ENCODE measurements around the gene ERCC1. TPM values are rescaled to one million over a fixed set of nuclear protein-coding genes. Genes with fewer than 3 reads are reported as not detected.
A peak's percentile ranks its signal among the peaks of the same experiment; 100 is the strongest.

ERCC1 gene
- polyA plus RNA-seq, 2 of the 4 experiments (the other 2 are of a cell fraction): 81.7 to 93.0 TPM

DNA sequence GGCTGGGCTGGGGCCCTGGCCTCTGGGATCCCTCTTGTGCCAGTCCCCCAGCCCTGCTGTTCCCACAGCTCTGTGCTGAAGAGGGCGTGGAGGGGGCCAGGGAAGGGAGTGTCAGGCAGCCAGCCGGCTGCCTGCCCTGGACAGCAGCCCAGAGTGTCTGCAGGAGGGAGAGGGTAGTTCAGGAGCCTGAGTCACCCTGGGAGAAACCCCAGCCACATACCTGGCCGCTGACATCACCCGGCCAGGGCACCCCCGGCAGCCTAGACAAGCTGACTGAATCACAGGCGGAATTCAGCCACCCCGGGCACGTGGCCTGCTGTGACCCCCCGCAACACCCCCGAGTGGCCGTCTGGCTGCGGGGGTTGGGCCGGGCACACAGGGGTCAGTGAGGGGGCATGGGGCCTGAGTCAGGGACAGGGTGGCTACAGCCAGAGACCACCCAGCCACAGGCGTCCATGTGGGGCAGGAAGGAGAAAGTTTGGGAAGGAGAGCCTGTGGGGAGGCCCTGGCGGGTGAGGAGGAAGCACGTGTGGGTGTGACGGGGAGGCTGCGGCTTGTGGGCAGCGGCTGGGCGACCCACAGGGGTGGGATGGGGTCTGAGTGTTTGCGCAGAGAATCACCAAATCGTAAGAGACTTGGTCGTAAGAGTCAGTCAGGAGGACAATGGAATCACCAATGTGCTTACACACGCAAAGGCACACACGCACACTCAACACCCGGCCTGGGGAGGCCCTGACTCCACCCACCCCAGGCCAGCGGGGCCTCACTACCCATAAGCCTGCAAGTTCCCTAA lies 32.2 kb upstream of the ERCC1 start:
- FAIRE-seq: peak; percentile 86
- CTCF ChIA-PET: interaction anchor here (1.0 to 33.4 kb wide), 6 partner anchors 11 to 186 kb away, joined by 4 to 1883 read pairs (median 50); partner anchors contain the start of genes ERCC1 and FOSB
- TF ChIP-seq, protein P1, sequence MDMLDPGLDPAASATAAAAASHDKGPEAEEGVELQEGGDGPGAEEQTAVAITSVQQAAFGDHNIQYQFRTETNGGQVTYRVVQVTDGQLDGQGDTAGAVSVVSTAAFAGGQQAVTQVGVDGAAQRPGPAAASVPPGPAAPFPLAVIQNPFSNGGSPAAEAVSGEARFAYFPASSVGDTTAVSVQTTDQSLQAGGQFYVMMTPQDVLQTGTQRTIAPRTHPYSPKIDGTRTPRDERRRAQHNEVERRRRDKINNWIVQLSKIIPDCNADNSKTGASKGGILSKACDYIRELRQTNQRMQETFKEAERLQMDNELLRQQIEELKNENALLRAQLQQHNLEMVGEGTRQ (IDR thresholded peaks at IDR 0.05): peak; percentile 94
- TF ChIP-seq MAZ (IDR thresholded peaks at IDR 0.05; ENCODE audit: borderline replicate concordance, low read depth, low read length) (peak; percentile 41; the same call in 1 of the 2 replicates), HOXB5 (CRISPR knock-in tag; IDR thresholded peaks at IDR 0.05) (peak; percentile 72; the same call in 1 of the 2 replicates), KDM5A (IDR thresholded peaks at IDR 0.05) (no peak), FOSB (CRISPR knock-in tag; IDR thresholded peaks at IDR 0.05) (no peak), RAD21 (conservative IDR thresholded peaks at IDR 0.05 in 1 of 2, IDR thresholded peaks at IDR 0.05 in 1 of 2) (peak; percentile 6 to 27; a peak in 1 of 5 replicates), CBX2 (IDR thresholded peaks at IDR 0.05; ENCODE audit: borderline replicate concordance, low read depth) (no peak), RARB (CRISPR knock-in tag; IDR thresholded peaks at IDR 0.05) (peak; percentile 99), HOXB13 (CRISPR knock-in tag; IDR thresholded peaks at IDR 0.05; ENCODE audit: low read depth) (no peak; the same call in 1 of the 2 replicates), HEYL (CRISPR knock-in tag; IDR thresholded peaks at IDR 0.05) (peak; percentile 93), ZC3H11A (IDR thresholded peaks at IDR 0.05) (no peak), ZSCAN20 (CRISPR knock-in tag; IDR thresholded peaks at IDR 0.05) (no peak; the same call in 1 of the 2 replicates), RNF2 (IDR thresholded peaks at IDR 0.05; ENCODE audit: borderline replicate concordance, low read depth) (no peak), CEBPB (IDR thresholded peaks at IDR 0.05) (peak in 1 of 2 experiments; percentile 71; a peak in 1 of 4 replicates), HOXA7 (CRISPR knock-in tag; IDR thresholded peaks at IDR 0.05) (no peak), MYC (IDR thresholded peaks at IDR 0.05; ENCODE audit: borderline replicate concordance, low read length) (peak; percentile 95), PHF8 (IDR thresholded peaks at IDR 0.05; ENCODE audit: borderline replicate concordance, low read depth) (no peak), JUNB (IDR thresholded peaks at IDR 0.05) (peak; percentile 99), MAFK (IDR thresholded peaks at IDR 0.05; ENCODE audit: partially characterized antibody) (peak; percentile 74), RFX5 (IDR thresholded peaks at IDR 0.05) (peak; percentile 17; the same call in 1 of the 2 replicates), SMC3 (IDR thresholded peaks at IDR 0.05) (peak; percentile 33; the same call in 2 of the 3 replicates), GATA3 (IDR thresholded peaks at IDR 0.05; ENCODE audit: borderline replicate concordance) (peak; percentile 99)
- TF ChIP-seq, protein P2, sequence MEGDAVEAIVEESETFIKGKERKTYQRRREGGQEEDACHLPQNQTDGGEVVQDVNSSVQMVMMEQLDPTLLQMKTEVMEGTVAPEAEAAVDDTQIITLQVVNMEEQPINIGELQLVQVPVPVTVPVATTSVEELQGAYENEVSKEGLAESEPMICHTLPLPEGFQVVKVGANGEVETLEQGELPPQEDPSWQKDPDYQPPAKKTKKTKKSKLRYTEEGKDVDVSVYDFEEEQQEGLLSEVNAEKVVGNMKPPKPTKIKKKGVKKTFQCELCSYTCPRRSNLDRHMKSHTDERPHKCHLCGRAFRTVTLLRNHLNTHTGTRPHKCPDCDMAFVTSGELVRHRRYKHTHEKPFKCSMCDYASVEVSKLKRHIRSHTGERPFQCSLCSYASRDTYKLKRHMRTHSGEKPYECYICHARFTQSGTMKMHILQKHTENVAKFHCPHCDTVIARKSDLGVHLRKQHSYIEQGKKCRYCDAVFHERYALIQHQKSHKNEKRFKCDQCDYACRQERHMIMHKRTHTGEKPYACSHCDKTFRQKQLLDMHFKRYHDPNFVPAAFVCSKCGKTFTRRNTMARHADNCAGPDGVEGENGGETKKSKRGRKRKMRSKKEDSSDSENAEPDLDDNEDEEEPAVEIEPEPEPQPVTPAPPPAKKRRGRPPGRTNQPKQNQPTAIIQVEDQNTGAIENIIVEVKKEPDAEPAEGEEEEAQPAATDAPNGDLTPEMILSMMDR (IDR thresholded peaks at IDR 0.05): no peak
- TF ChIP-seq, protein P3, sequence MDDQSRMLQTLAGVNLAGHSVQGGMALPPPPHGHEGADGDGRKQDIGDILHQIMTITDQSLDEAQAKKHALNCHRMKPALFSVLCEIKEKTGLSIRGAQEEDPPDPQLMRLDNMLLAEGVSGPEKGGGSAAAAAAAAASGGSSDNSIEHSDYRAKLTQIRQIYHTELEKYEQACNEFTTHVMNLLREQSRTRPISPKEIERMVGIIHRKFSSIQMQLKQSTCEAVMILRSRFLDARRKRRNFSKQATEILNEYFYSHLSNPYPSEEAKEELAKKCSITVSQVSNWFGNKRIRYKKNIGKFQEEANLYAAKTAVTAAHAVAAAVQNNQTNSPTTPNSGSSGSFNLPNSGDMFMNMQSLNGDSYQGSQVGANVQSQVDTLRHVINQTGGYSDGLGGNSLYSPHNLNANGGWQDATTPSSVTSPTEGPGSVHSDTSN (IDR thresholded peaks at IDR 0.05): peak; percentile 94
- TF ChIP-seq, protein P4, sequence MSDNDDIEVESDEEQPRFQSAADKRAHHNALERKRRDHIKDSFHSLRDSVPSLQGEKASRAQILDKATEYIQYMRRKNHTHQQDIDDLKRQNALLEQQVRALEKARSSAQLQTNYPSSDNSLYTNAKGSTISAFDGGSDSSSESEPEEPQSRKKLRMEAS (IDR thresholded peaks at IDR 0.05): peak; percentile 99
- TF ChIP-seq, protein P5, sequence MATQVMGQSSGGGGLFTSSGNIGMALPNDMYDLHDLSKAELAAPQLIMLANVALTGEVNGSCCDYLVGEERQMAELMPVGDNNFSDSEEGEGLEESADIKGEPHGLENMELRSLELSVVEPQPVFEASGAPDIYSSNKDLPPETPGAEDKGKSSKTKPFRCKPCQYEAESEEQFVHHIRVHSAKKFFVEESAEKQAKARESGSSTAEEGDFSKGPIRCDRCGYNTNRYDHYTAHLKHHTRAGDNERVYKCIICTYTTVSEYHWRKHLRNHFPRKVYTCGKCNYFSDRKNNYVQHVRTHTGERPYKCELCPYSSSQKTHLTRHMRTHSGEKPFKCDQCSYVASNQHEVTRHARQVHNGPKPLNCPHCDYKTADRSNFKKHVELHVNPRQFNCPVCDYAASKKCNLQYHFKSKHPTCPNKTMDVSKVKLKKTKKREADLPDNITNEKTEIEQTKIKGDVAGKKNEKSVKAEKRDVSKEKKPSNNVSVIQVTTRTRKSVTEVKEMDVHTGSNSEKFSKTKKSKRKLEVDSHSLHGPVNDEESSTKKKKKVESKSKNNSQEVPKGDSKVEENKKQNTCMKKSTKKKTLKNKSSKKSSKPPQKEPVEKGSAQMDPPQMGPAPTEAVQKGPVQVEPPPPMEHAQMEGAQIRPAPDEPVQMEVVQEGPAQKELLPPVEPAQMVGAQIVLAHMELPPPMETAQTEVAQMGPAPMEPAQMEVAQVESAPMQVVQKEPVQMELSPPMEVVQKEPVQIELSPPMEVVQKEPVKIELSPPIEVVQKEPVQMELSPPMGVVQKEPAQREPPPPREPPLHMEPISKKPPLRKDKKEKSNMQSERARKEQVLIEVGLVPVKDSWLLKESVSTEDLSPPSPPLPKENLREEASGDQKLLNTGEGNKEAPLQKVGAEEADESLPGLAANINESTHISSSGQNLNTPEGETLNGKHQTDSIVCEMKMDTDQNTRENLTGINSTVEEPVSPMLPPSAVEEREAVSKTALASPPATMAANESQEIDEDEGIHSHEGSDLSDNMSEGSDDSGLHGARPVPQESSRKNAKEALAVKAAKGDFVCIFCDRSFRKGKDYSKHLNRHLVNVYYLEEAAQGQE (IDR thresholded peaks at IDR 0.05): 0 out of 2 replicates have a peak, but pooled peaks have one; percentile 40
- TF ChIP-seq, protein P6, sequence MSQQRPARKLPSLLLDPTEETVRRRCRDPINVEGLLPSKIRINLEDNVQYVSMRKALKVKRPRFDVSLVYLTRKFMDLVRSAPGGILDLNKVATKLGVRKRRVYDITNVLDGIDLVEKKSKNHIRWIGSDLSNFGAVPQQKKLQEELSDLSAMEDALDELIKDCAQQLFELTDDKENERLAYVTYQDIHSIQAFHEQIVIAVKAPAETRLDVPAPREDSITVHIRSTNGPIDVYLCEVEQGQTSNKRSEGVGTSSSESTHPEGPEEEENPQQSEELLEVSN (IDR thresholded peaks at IDR 0.05; ENCODE audit: borderline replicate concordance, low read depth): peak; percentile 38; the same call in 1 of the 2 replicates
- TF ChIP-seq, protein P7, sequence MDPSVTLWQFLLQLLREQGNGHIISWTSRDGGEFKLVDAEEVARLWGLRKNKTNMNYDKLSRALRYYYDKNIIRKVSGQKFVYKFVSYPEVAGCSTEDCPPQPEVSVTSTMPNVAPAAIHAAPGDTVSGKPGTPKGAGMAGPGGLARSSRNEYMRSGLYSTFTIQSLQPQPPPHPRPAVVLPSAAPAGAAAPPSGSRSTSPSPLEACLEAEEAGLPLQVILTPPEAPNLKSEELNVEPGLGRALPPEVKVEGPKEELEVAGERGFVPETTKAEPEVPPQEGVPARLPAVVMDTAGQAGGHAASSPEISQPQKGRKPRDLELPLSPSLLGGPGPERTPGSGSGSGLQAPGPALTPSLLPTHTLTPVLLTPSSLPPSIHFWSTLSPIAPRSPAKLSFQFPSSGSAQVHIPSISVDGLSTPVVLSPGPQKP (IDR thresholded peaks at IDR 0.05; ENCODE audit: low read depth, low read length): no peak
- TF ChIP-seq, protein P8, sequence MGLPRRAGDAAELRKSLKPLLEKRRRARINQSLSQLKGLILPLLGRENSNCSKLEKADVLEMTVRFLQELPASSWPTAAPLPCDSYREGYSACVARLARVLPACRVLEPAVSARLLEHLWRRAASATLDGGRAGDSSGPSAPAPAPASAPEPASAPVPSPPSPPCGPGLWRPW (IDR thresholded peaks at IDR 0.05): no peak

More for the DNA sequence above, 32.2 kb upstream of the ERCC1 start:
- Histone ChIP-seq H3K4me2 (peak overlapping the region; percentile 84), H3K9me3 (no peaks in the 10 kb centered on the region), H3K4me1 (peaks cover 45% of the 10 kb centered on the region), H3K27ac (peak overlapping the region; percentile 84 to 89), H3K4me3 (peak overlapping the region; percentile 28)
- WGBS (ENCODE audit: missing lambda C conversion rate): 2% methylated on average over 22 of the region's 27 CpGs
- POLR2A ChIA-PET: interaction anchor here (0.6 to 2.4 kb wide), 5 partner anchors 11 to 31 kb away, joined by 3 to 33 read pairs (median 5); partner anchors contain the start of genes ERCC1 and FOSB
- DNase-seq (ENCODE audit: low read depth in 1 of 2, low spot score in 1 of 2) (peak; percentile 98 to 99), ATAC-seq (peak; percentile 86 to 91)

Measured in A549 (cell line).